Cardiac septum (tissue), 1 donor: ENCODE measurements around the gene PLEKHM3. TPM values are rescaled to one million over a fixed set of nuclear protein-coding genes. Genes with fewer than 3 reads are reported as not detected.
"Not testable (repeated sequence)": the region's sequence is repeated elsewhere in the genome, so short reads cannot be mapped to it uniquely, and the experiment has no call there.

Experiments used
- DNase-seq: peaks from one replicate; pipeline ENCODE4 v3.0.0-alpha.2; 2020; ENCODE audit warnings: low spot score
- intact Hi-C: fragments of 100-400 bp; cut with DNase I; formaldehyde crosslinking; loops from one replicate; pipeline ENCODE4 v1.14.0; 2022
- total RNA-seq: library from RNA; stranded (reverse); fragmentation: NEBNext Ultra II Directional; extraction: Animal tissue kit (Norgen Biotek cat#: 25700); gene quantifications from one replicate; pipeline ENCODE4 v1.2.1, GENCODE V29; 2021
- donor health status: DM: no; HTN: no; CAD: no.

The PLEKHM3 gene
- total RNA-seq, 1 donor from 2014 or later, result 12.0 TPM

DNA sequence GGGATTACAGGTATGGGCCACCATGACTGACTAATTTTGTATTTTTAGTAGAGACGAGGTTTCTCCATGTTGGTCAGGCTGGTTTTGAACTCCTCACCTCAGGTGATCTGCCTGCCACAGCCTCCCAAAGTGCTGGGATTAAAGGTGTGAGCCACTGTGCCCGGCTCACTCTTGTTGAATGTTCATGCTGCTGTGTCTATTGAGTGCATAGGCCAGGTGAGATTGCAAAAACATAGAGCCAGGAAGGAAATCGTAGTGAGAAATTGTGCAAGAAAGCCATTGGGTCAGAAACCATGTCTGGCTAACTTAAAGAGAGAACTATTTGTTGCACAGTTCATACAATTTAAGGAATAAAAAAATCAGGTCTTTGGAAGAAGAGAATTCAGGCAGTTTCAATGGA lies 210.1 kb downstream of the PLEKHM3 start:
- intact Hi-C loops, result no loop called here
- no peak for DNase-seq

DNA sequence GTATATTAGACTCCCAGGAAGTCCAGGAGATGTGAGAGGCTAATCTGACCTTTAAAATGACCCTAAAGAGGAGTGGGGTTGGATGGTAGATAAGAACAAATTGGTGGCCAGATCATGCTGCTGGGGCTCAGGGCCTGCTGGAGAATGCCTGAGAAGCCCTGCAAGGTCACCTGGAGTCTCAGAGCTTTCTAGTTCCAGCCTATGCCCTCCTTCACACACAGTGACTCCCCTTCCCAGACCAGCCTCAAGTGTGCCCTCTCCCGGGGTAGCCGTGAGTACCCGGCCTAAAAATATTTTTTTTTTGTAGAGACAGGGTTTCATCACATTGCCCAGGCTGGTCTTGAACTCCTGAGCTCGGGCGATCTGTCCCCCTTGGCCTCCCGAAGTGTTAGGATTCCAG lies 211.4 kb downstream of the PLEKHM3 start:
- no peak for DNase-seq
- intact Hi-C loops, result no loop called here

DNA sequence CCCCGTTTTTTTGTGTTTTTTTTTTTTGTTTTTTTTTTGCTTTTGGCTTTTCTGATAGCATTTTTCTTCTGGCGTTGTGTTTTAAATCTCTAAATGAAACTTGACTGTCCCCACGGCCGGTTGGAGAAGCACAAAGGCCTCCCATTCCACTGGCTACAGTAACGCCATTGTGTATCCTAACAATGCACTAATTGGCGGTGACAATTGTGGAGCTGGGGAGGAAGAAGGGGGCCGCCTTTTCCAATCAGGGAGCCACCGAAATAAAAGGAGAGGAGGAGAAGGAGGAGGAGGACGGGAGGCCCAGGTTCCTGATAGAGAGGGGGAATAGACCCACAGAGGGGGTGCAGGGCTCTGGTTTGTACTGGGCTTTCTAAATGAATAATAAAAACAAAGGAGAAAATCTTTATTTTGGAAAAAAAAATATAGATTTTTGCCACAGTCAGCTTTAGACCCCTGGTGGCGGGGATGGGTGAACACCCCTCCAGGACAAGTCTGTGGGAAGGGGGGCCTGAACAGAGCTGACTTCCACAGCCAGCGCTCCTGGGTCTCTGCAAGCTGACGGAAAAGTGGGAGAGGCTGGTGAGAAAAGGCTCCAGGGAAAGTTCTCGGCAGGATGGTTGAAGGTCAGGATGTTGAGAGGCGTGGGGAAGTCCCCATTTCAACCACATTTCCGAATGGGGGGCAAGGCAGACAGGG lies 212.0 kb downstream of the PLEKHM3 start:
- DNase-seq, result no peak
- intact Hi-C loops, result no loop called here

GRCh38 chr2:207812726-207813080 lies 212.6 kb downstream of the PLEKHM3 start:
- no peak for DNase-seq
- intact Hi-C loops, result no loop called here

DNA sequence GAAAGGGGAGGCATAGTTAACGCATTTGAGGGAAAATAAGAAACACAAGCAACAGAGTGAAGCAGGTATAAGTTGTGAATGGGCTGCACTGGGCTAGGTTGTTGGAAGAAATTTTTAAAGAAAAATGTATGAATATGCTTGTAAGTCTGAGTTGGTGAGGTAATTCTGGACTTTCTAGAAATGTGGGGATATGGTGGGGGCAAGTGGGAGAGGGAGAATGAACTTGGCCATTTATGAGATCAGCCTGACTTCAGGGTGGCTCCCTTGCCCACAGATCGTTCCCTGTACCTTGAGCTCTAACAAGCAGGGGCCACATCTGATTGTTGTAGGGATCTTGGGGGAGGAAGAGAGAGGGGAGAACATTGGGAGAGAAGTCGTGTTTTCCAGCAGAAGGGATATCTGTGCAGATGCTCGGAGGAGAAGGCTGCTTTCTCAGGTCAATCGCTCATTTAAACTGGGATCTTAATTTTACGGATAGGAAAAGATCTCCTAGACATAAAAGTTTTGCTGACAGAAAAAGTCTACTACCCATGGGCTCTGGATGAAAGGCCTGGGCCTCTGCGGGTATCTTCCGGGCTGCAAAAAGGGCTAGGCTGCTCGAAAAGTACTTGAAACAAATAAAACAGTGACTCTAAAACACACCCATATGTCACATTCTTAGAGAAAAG lies 213.1 kb downstream of the PLEKHM3 start:
- intact Hi-C loops, result no loop called here
- no peak for DNase-seq

DNA sequence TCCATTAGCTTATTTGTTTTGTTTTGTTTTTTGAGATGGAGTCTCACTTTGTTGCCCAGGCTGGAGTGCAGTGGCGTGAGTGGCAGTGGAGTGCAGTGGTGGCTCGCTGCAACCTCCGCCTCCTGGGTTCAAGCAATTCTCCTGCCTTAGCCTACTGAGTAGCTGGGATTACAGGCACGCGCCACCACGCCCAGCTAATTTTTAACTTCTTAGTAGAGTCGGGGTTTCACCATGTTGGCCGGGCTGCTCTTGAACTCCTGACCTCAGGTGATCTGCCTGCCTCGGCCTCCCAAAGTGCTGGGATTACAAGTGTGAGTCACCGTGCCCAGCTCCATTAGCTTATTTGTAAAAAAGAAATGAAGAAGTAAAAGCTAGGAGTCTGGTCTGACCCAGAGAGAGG lies 213.7 kb downstream of the PLEKHM3 start:
- intact Hi-C loops, result not testable (repeated sequence)

GRCh38 chr2:207810200-207810788 lies 215.0 kb downstream of the PLEKHM3 start:
- DNase-seq, result no peak
- intact Hi-C loops, result no loop called here

More for the DNA sequence above, 213.7 kb downstream of the PLEKHM3 start:
- not testable (repeated sequence) for DNase-seq

GRCh38 chr2:207808119-207808518 lies 217.2 kb downstream of the PLEKHM3 start:
- intact Hi-C loops, result no loop called here
- no peak for DNase-seq

DNA sequence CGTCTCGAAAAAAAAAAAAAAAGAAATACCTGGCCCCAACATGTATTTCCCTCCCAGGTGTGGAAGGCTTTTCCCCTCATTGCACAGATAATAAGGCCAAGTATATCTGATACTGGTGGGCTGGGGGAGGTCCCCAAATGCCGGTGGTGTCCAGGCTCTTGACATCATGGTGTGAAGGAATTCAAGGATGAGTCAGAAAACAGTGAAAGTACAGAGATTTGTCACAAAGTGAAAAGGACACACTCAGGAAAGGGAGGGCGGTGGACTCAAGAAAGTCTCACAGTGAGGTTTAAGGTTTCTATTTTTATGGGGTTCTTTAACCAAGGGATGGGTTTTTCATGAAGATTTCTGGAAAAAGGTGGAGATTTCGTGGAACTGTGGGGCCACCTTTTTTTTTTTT lies 217.8 kb downstream of the PLEKHM3 start:
- DNase-seq, result no peak
- intact Hi-C loops, result no loop called here

- intact Hi-C loops, result no loop called here
- no peak for DNase-seq
Observed at GRCh38 chr2:207805566-207806226, 219.6 kb downstream of the PLEKHM3 start.

GRCh38 chr2:207802650-207803049 lies 222.7 kb downstream of the PLEKHM3 start:
- intact Hi-C loops, result no loop called here
- no peak for DNase-seq

DNA sequence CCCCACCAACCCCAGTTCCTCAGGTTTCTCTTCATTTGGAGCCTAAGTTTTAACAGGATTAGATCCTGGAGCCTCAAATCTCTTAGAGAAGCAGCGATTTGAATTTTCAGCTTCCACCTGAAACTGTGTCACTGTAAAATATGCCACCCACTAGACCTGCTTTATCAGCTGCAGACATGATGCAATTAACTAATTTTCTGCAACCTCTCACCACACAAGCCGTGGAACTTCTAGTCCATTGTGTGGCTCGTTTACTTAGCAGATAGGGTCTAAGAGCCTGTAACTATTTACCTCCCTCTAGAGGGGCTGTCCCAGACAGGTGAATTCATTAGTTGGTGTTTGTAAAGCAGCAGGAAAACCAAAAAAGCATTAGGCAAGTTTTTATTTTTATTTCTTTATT lies 224.1 kb downstream of the PLEKHM3 start:
- intact Hi-C loops, result no loop called here
- DNase-seq, result no peak

DNA sequence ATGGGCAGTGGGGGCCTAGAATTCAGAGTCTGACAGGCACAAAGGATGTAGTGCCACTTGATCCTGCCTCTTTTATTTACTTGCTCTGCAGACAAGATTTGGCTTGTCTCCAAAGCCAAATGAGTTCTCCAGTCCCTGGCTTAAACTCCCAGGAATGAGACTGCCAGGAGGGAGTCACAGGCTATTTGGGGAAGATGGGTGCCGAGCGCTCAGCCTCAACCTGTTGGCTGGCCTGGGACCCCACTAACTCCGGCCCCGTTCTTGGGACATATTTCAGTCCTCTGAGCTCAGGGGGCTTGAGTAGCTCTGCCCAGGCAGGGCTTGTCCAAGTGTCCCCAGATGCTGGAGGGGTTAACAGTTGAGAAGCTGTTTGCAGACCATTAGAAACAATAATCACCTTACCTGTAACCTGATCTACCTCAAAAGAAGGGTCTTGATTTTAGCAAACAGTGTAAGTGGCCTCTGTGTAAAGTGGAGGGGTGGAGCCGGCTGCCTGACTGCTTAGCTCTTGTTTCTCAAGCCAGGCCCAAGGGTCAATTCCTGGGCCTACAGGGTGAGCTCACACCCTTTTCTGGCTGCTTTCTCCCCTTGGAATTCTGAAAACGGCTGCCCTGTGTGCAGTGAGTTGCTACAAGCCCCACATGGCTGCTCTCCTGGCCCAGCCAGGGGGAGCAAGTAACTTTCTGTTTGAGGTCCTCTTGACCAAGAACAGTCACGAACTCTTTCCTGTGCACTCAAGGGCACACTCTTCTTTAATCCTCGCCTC lies 228.6 kb downstream of the PLEKHM3 start:
- intact Hi-C loops, result no loop called here
- DNase-seq, result no peak

DNA sequence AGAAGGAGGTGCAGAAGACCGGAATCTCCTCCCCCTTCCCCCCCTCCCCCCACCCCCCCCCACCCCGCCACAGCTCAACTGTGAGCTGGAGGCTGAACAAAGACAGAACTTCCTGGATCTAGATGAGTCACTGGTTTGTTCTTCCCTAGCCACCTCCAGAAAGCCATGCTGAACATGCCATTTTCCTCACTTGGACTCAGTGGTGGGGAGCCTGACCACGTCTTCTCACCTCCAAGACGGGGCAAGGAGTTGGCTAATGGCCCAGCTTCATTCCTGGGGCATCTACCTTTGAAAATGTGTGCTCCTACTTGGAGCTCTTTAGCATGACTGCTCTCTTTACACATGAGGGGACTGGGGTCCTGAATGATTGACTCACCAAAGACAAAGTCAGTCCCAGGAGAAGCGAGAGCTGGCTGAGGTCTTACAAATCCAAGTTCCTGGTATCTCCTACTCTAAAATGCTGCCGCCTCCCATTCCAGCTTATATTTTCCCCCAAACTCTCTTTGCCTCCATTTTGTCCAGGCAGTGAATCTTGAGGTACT lies 233.0 kb downstream of the PLEKHM3 start:
- intact Hi-C loops, result loop anchor here (2.0 kb wide), 1 partner anchor 20 kb away; no protein-coding TSS in a partner anchor
- peak; percentile 61 for DNase-seq

DNA sequence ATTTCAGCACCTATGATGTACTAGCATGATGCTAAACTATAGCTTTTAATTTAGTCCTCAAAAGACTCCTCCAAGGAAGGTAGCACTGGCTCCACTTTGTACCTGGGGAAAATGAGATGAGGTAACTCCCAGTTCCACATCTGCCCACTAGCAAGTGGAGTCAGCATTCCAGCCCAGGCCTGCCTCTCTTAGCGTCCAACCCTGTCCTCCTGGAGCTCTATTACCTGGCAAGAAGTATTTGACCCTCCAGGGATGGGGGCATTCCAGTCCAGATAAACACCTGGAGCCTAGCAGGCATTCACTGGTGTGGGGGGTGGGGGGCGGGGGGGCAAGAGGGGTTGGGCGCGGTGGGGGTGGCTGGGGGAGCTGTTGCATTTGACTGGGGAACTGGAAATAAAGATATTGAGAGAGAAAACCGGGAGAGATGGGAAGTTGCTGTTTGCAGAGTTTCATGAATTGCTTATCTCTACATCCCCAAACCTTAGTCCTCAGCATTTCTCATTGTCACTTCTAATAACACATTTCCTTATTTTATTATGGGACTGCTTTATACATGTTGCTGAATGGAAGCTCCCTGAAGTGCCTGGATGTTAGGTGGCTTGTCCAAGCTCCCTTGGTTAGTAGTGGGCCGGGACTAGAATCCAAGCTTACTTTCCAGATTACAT lies 233.6 kb downstream of the PLEKHM3 start:
- peak; percentile 47 for DNase-seq
- intact Hi-C loops, result loop anchor here (2.0 kb wide), 1 partner anchor 19 kb away; no protein-coding TSS in a partner anchor

GRCh38 chr2:207790898-207791297 lies 234.4 kb downstream of the PLEKHM3 start:
- intact Hi-C loops, result no loop called here
- DNase-seq, result no peak

GRCh38 chr2:207787800-207788199 lies 237.5 kb downstream of the PLEKHM3 start:
- no peak for DNase-seq
- intact Hi-C loops, result no loop called here

DNA sequence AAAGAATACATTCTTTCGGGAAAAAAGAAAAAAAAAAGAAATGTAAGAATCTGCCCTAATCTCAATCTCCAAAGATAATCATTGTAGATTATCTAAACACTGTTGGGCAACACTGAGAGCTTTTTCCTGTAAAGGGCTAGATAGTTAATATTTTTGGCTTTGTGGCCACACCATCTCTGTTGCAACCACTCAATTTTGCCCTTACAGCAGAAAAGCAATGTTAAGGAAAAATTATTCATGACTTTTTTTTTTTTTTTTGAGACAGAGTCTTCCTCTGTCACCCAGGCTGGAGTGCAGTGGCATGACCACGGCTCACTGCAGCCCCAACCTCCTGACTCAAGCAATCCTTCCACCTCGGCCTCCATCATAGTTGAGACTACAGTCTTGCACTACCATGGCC lies 238.3 kb downstream of the PLEKHM3 start:
- intact Hi-C loops, result no loop called here
- DNase-seq, result no peak

DNA sequence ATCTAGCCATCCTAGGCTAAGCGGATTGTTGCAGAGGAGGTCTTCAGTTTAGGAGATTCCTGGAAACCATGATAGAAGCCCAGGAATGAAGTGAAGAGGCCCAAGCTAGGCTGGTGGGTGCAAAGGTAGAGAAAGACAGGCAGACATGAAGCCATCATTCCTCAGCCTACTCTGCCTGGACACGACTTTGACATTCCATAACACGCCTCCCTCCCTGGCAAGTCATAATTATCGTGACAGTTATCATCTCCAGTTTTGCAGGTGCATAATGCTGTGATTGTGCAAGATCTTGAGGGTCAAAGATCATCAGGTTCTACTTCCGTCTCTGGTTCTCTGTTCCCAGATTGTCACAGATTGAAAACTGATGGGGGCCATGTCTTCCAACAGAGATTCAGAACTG lies 240.4 kb downstream of the PLEKHM3 start:
- intact Hi-C loops, result no loop called here
- DNase-seq, result no peak
